HEK293 (cell line): ENCODE measurements around the gene HSPA2.
A peak's percentile ranks its signal among the peaks of the same experiment; 100 is the strongest.

Source experiments
- CTCF ChIA-PET: fragments of 350-600 bp; formaldehyde crosslinking; extraction: SDS; loops from one replicate; lab custom pipeline; 2021; ENCODE audit warnings: antibody characterized with exemption; lab: Yijun Ruan, JAX
- POLR2A ChIA-PET: fragments of 300-600 bp; formaldehyde crosslinking; extraction: SDS; loops from one replicate; lab custom pipeline; 2020; ENCODE audit warnings: antibody characterized with exemption, inconsistent platforms; lab: Yijun Ruan, JAX
- H3K27ac ChIP-seq: fragments of 200-500 bp; sonication (Bioruptor generic); 2 replicates; pipeline ENCODE4 v1.5.1; 2014; ENCODE audit warnings: low read depth, low read length, control low read depth, inconsistent platforms; ENCODE audit errors: extremely low read depth
- H3K36me3 ChIP-seq, 2 experiments: fragments of 200-500 bp in 1 of 2; sonication (Bioruptor generic) in 1 of 2; 1 replicate in 1 of 2; 2 replicates in 1 of 2; pipeline ENCODE4 v1.5.1; 2014 to 2017; ENCODE audit warnings: inconsistent platforms in 2 of 2, low read length in 2 of 2; ENCODE audit not compliant: control insufficient read depth in 2 of 2, insufficient read depth in 1 of 2
- H3K4me1 ChIP-seq: fragments of 200-500 bp; sonication (Bioruptor generic); 2 replicates; pipeline ENCODE4 v1.5.1; 2014; ENCODE audit warnings: mild to moderate bottlenecking, low read length, inconsistent platforms; ENCODE audit not compliant: control insufficient read depth, insufficient read depth
- H3K4me3 ChIP-seq: 2 replicates; pipeline ENCODE4 v1.5.1; 2011; ENCODE audit warnings: low read depth, mild to moderate bottlenecking, control low read depth, low read length, moderate library complexity
- H3K9me3 ChIP-seq: fragments of 200-500 bp; sonication (Bioruptor generic); 2 replicates; pipeline ENCODE4 v1.5.1; 2014; ENCODE audit warnings: low read depth, low read length, inconsistent platforms; ENCODE audit not compliant: control insufficient read depth, insufficient read depth
- EGR2 ChIP-seq: fragments of 450-650 bp; formaldehyde crosslinking; IDR thresholded peaks from 2 replicates; pipeline ENCODE4 v1.5.1; 2016; ENCODE audit warnings: low read depth, missing biosample characterization, missing genetic modification characterization
- KLF1 ChIP-seq: fragments of 450-650 bp; formaldehyde crosslinking; IDR thresholded peaks from 2 replicates; pipeline ENCODE4 v1.5.1; 2016; ENCODE audit warnings: missing biosample characterization, missing genetic modification characterization
- ZFHX2 ChIP-seq: fragments of 450-650 bp; formaldehyde crosslinking; conservative IDR thresholded peaks from 2 replicates; pipeline ENCODE4 v1.5.1; 2016; ENCODE audit warnings: missing biosample characterization, missing genetic modification characterization
- ZNF114 ChIP-seq: fragments of 450-650 bp; formaldehyde crosslinking; IDR thresholded peaks from 2 replicates; pipeline ENCODE4 v1.5.0; 2017; ENCODE audit warnings: missing biosample characterization, missing genetic modification characterization
- ZNF132 ChIP-seq: fragments of 450-650 bp; formaldehyde crosslinking; IDR thresholded peaks from 2 replicates; pipeline ENCODE4 v1.5.1; 2017; ENCODE audit warnings: missing biosample characterization, missing genetic modification characterization, borderline replicate concordance
- ZNF146 ChIP-seq: fragments of 450-650 bp; formaldehyde crosslinking; IDR thresholded peaks from 2 replicates; pipeline ENCODE4 v1.5.1; 2016; ENCODE audit warnings: missing biosample characterization, missing genetic modification characterization
- ZNF48 ChIP-seq: fragments of 450-650 bp; formaldehyde crosslinking; IDR thresholded peaks from 2 replicates; pipeline ENCODE4 v1.5.1; 2016; ENCODE audit warnings: missing biosample characterization, missing genetic modification characterization
- ZNF530 ChIP-seq: fragments of 450-650 bp; formaldehyde crosslinking; IDR thresholded peaks from 2 replicates; pipeline ENCODE4 v1.5.1; 2016; ENCODE audit warnings: low read depth, missing biosample characterization, missing genetic modification characterization
- ZNF610 ChIP-seq: fragments of 450-650 bp; formaldehyde crosslinking; IDR thresholded peaks from 2 replicates; pipeline ENCODE4 v1.5.1; 2016; ENCODE audit warnings: missing biosample characterization, missing genetic modification characterization, borderline replicate concordance
- ZNF624 ChIP-seq: fragments of 450-650 bp; formaldehyde crosslinking; IDR thresholded peaks from 2 replicates; pipeline ENCODE4 v1.5.1; 2017; ENCODE audit warnings: missing biosample characterization, missing genetic modification characterization
- ZNF670 ChIP-seq: fragments of 450-650 bp; formaldehyde crosslinking; IDR thresholded peaks from 2 replicates; pipeline ENCODE4 v1.5.1; 2016; ENCODE audit warnings: missing biosample characterization, missing genetic modification characterization, low read depth
- ZNF701 ChIP-seq: fragments of 450-650 bp; formaldehyde crosslinking; IDR thresholded peaks from 2 replicates; pipeline ENCODE4 v1.5.1; 2016; ENCODE audit warnings: missing biosample characterization, missing genetic modification characterization
- ZXDB ChIP-seq: fragments of 450-650 bp; formaldehyde crosslinking; IDR thresholded peaks from 2 replicates; pipeline ENCODE4 v1.5.1; 2016; ENCODE audit warnings: missing biosample characterization, missing genetic modification characterization
- TF ChIP-seq, protein P1 (sequence below): fragments of 450-650 bp; formaldehyde crosslinking; IDR thresholded peaks from 2 replicates; pipeline ENCODE4 v1.5.1; 2016; ENCODE audit warnings: missing biosample characterization, missing genetic modification characterization, borderline replicate concordance
- TF ChIP-seq, protein P2 (sequence below): fragments of 450-650 bp; formaldehyde crosslinking; IDR thresholded peaks from 2 replicates; pipeline ENCODE4 v1.5.1; 2016; ENCODE audit warnings: missing biosample characterization, missing genetic modification characterization
- TF ChIP-seq, protein P3 (sequence below): fragments of 450-650 bp; formaldehyde crosslinking; IDR thresholded peaks from 2 replicates; pipeline ENCODE4 v1.5.1; 2017; ENCODE audit warnings: missing biosample characterization, missing genetic modification characterization
- TF ChIP-seq, protein P4 (sequence below): fragments of 450-650 bp; formaldehyde crosslinking; IDR thresholded peaks from 2 replicates; pipeline ENCODE4 v1.5.1; 2016; ENCODE audit warnings: missing biosample characterization, missing genetic modification characterization
- TF ChIP-seq, protein P5 (sequence below): sonication (generic); formaldehyde crosslinking; IDR thresholded peaks from 2 replicates; pipeline ENCODE4 v1.8.1; 2022; ENCODE audit warnings: mild to moderate bottlenecking, moderate library complexity, missing genetic modification reagents

Gene HSPA2

DNA sequence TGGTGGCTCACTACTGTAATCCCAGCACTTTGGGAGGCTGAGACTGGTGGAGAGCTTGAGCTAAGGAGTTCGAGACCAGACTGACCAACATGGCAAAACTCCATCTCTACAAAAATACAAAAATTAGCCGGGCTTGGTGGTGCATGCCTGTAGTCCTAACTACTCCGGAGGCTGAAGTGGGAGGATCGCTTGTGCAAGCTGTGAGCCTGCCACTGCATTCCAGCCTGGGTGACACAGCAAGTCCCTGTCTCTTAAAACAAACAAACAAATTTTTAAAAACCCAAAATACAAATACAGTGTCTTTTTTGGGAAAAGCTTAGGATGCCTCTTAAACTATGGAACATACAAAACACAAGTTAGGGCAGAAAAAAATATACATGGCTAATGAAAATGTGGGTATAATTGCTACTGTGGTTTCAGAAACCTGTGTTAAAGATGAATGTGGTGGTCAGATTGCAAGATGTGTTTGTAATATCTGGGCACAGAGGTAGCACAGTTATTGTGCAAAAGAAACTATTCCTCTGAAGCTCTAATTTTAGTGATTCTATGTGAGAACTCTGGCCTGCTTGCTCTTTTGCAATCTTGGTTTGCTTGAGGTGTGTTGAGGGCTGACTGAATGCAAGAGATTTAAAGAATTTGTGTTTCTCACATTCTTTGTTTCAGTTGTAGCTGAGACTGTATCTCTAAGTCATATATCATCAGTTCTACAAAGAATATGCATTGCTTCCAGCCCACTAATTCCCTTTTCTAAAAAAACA, 3.9 kb upstream of the HSPA2 start (continued):
- TF ChIP-seq, protein P1, sequence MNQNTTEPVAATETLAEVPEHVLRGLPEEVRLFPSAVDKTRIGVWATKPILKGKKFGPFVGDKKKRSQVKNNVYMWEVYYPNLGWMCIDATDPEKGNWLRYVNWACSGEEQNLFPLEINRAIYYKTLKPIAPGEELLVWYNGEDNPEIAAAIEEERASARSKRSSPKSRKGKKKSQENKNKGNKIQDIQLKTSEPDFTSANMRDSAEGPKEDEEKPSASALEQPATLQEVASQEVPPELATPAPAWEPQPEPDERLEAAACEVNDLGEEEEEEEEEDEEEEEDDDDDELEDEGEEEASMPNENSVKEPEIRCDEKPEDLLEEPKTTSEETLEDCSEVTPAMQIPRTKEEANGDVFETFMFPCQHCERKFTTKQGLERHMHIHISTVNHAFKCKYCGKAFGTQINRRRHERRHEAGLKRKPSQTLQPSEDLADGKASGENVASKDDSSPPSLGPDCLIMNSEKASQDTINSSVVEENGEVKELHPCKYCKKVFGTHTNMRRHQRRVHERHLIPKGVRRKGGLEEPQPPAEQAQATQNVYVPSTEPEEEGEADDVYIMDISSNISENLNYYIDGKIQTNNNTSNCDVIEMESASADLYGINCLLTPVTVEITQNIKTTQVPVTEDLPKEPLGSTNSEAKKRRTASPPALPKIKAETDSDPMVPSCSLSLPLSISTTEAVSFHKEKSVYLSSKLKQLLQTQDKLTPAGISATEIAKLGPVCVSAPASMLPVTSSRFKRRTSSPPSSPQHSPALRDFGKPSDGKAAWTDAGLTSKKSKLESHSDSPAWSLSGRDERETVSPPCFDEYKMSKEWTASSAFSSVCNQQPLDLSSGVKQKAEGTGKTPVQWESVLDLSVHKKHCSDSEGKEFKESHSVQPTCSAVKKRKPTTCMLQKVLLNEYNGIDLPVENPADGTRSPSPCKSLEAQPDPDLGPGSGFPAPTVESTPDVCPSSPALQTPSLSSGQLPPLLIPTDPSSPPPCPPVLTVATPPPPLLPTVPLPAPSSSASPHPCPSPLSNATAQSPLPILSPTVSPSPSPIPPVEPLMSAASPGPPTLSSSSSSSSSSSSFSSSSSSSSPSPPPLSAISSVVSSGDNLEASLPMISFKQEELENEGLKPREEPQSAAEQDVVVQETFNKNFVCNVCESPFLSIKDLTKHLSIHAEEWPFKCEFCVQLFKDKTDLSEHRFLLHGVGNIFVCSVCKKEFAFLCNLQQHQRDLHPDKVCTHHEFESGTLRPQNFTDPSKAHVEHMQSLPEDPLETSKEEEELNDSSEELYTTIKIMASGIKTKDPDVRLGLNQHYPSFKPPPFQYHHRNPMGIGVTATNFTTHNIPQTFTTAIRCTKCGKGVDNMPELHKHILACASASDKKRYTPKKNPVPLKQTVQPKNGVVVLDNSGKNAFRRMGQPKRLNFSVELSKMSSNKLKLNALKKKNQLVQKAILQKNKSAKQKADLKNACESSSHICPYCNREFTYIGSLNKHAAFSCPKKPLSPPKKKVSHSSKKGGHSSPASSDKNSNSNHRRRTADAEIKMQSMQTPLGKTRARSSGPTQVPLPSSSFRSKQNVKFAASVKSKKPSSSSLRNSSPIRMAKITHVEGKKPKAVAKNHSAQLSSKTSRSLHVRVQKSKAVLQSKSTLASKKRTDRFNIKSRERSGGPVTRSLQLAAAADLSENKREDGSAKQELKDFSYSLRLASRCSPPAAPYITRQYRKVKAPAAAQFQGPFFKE (tag by site-specific recombination), result no peak
- TF ChIP-seq ZNF146 (tag by site-specific recombination) (no peak), EGR2 (tag by site-specific recombination) (no peak), ZNF530 (tag by site-specific recombination) (no peak)
- TF ChIP-seq, protein P2, sequence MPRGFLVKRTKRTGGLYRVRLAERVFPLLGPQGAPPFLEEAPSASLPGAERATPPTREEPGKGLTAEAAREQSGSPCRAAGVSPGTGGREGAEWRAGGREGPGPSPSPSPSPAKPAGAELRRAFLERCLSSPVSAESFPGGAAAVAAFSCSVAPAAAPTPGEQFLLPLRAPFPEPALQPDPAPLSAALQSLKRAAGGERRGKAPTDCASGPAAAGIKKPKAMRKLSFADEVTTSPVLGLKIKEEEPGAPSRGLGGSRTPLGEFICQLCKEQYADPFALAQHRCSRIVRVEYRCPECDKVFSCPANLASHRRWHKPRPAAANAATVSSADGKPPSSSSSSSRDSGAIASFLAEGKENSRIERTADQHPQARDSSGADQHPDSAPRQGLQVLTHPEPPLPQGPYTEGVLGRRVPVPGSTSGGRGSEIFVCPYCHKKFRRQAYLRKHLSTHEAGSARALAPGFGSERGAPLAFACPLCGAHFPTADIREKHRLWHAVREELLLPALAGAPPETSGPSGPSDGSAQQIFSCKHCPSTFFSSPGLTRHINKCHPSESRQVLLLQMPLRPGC (tag by site-specific recombination), result no peak

DNA sequence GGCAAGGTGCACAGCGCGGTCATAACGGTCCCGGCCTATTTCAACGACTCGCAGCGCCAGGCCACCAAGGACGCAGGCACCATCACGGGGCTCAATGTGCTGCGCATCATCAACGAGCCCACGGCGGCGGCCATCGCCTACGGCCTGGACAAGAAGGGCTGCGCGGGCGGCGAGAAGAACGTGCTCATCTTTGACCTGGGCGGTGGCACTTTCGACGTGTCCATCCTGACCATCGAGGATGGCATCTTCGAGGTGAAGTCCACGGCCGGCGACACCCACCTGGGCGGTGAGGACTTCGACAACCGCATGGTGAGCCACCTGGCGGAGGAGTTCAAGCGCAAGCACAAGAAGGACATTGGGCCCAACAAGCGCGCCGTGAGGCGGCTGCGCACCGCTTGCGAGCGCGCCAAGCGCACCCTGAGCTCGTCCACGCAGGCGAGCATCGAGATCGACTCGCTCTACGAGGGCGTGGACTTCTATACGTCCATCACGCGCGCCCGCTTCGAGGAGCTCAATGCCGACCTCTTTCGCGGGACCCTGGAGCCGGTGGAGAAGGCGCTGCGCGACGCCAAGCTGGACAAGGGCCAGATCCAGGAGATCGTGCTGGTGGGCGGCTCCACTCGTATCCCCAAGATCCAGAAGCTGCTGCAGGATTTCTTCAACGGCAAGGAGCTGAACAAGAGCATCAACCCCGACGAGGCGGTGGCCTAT, 875 bp downstream of the HSPA2 start:
- H3K27ac ChIP-seq, result 0 out of 2 replicates have a peak overlapping the region, but pooled peaks have one; percentile 51
- TF ChIP-seq, protein P3, sequence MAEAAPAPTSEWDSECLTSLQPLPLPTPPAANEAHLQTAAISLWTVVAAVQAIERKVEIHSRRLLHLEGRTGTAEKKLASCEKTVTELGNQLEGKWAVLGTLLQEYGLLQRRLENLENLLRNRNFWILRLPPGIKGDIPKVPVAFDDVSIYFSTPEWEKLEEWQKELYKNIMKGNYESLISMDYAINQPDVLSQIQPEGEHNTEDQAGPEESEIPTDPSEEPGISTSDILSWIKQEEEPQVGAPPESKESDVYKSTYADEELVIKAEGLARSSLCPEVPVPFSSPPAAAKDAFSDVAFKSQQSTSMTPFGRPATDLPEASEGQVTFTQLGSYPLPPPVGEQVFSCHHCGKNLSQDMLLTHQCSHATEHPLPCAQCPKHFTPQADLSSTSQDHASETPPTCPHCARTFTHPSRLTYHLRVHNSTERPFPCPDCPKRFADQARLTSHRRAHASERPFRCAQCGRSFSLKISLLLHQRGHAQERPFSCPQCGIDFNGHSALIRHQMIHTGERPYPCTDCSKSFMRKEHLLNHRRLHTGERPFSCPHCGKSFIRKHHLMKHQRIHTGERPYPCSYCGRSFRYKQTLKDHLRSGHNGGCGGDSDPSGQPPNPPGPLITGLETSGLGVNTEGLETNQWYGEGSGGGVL (tag by site-specific recombination), result no peak
- no peak for TF ChIP-seq ZFHX2 (tag by site-specific recombination)
- no peak for TF ChIP-seq ZXDB (tag by site-specific recombination)
- TF ChIP-seq, protein P4, sequence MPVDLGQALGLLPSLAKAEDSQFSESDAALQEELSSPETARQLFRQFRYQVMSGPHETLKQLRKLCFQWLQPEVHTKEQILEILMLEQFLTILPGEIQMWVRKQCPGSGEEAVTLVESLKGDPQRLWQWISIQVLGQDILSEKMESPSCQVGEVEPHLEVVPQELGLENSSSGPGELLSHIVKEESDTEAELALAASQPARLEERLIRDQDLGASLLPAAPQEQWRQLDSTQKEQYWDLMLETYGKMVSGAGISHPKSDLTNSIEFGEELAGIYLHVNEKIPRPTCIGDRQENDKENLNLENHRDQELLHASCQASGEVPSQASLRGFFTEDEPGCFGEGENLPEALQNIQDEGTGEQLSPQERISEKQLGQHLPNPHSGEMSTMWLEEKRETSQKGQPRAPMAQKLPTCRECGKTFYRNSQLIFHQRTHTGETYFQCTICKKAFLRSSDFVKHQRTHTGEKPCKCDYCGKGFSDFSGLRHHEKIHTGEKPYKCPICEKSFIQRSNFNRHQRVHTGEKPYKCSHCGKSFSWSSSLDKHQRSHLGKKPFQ, result no peak
- no peak for TF ChIP-seq ZNF132
- TF ChIP-seq KLF1 (tag by site-specific recombination), result no peak
- TF ChIP-seq ZNF610 (tag by site-specific recombination), result no peak
- no peak for TF ChIP-seq ZNF48
- TF ChIP-seq, protein P5, sequence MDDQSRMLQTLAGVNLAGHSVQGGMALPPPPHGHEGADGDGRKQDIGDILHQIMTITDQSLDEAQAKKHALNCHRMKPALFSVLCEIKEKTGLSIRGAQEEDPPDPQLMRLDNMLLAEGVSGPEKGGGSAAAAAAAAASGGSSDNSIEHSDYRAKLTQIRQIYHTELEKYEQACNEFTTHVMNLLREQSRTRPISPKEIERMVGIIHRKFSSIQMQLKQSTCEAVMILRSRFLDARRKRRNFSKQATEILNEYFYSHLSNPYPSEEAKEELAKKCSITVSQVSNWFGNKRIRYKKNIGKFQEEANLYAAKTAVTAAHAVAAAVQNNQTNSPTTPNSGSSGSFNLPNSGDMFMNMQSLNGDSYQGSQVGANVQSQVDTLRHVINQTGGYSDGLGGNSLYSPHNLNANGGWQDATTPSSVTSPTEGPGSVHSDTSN, result no peak
- no peak for TF ChIP-seq ZNF670 (tag by site-specific recombination)
- no peak for TF ChIP-seq ZNF624 (tag by site-specific recombination)
- no peak for TF ChIP-seq ZNF114 (tag by site-specific recombination)
- no peak for TF ChIP-seq ZNF701 (tag by site-specific recombination)
- no peaks in the 10 kb centered on the region; a peak in 1 of 3 replicates for H3K36me3 ChIP-seq
- ChIA-PET POLR2A (interaction anchor here (1.0 to 4.3 kb wide), 9 partner anchors 10 to 221 kb away, joined by 4 to 54 read pairs (median 7); partner anchors contain the start of genes PPP1R36, ZBTB1 and ZBTB25), CTCF (interaction anchor here (0.6 to 1.4 kb wide), 3 partner anchors 16 to 96 kb away, joined by 3 to 5 read pairs (median 3); no protein-coding TSS in a partner anchor)
- H3K9me3 ChIP-seq, result no peaks in the 10 kb centered on the region
- peak overlapping the region; percentile 57 for H3K4me3 ChIP-seq
- H3K4me1 ChIP-seq, result peaks cover 13% of the 10 kb centered on the region
